ENCODE data around the gene CNRIP1.

The CNRIP1 gene

GRCh38 chr2:68250196-68250595 lies 69.6 kb downstream of the CNRIP1 start:
- DNase-seq = no peak

- DNase-seq = no peak
Observed at GRCh38 chr2:68248806-68249205, 70.9 kb downstream of the CNRIP1 start.

GRCh38 chr2:68248361-68248760 lies 71.4 kb downstream of the CNRIP1 start:
- DNase-seq = no peak

- no peak for DNase-seq
Observed at GRCh38 chr2:68246396-68246795, 73.4 kb downstream of the CNRIP1 start.

GRCh38 chr2:68245672-68246071 lies 74.1 kb downstream of the CNRIP1 start:
- no peak for DNase-seq

- no peak for DNase-seq
Observed at GRCh38 chr2:68245066-68245465, 74.7 kb downstream of the CNRIP1 start.

- DNase-seq = no peak
Observed at GRCh38 chr2:68244456-68244855, 75.3 kb downstream of the CNRIP1 start.
